SK-N-SH treated with all-trans-retinoic acid at 6 μM for 48 hours (cell line): ENCODE data around the gene HOXC10.

Experiments
- ATAC-seq: fragments of 200-7000 bp; cut with Tn5 transposase; 3 replicates; pipeline ENCODE4 v1.9.1; 2020; ENCODE audit warnings: mild to moderate bottlenecking, moderate library complexity
- ARNTL ChIP-seq: fragments of 450-650 bp; formaldehyde crosslinking; IDR thresholded peaks from 2 replicates; pipeline ENCODE4 v1.5.0; 2020; ENCODE audit warnings: low read depth, mild to moderate bottlenecking, moderate library complexity, borderline replicate concordance
- CREB5 ChIP-seq: fragments of 250-450 bp; sonication (Bioruptor Pico); IDR thresholded peaks from 2 replicates; pipeline ENCODE4 v1.5.1; 2020; ENCODE audit warnings: low read depth, mild to moderate bottlenecking, moderate library complexity
- CSDC2 ChIP-seq: fragments of 250-450 bp; sonication (Bioruptor Pico); IDR thresholded peaks from 2 replicates; pipeline ENCODE4 v1.5.0; 2020; ENCODE audit warnings: mild to moderate bottlenecking, moderate library complexity
- CSRNP3 ChIP-seq: fragments of 250-450 bp; sonication (Bioruptor Pico); IDR thresholded peaks from 2 replicates; pipeline ENCODE4 v1.5.1; 2021; ENCODE audit warnings: mild to moderate bottlenecking, moderate library complexity
- GLIS3 ChIP-seq: fragments of 250-450 bp; sonication (Bioruptor Pico); IDR thresholded peaks from 2 replicates; pipeline ENCODE4 v1.5.0; 2020; ENCODE audit warnings: mild to moderate bottlenecking, moderate library complexity
- OSR1 ChIP-seq: fragments of 250-450 bp; sonication (Bioruptor Pico); IDR thresholded peaks from 2 replicates; pipeline ENCODE4 v1.8.0; 2022; ENCODE audit warnings: moderate library complexity, mild to moderate bottlenecking, inconsistent platforms
- PATZ1 ChIP-seq: fragments of 250-450 bp; sonication (Bioruptor Pico); IDR thresholded peaks from 2 replicates; pipeline ENCODE4 v1.8.0; 2020; ENCODE audit warnings: mild to moderate bottlenecking, moderate library complexity, borderline replicate concordance
- POU6F1 ChIP-seq: fragments of 250-450 bp; sonication (Bioruptor Pico); IDR thresholded peaks from 2 replicates; pipeline ENCODE4 v1.8.0; 2021; ENCODE audit warnings: low read depth, mild to moderate bottlenecking, moderate library complexity, borderline replicate concordance
- PPARA ChIP-seq: fragments of 250-450 bp; sonication (Bioruptor Pico); IDR thresholded peaks from 2 replicates; pipeline ENCODE4 v1.5.0; 2020; ENCODE audit warnings: mild to moderate bottlenecking, borderline replicate concordance
- RARB ChIP-seq: fragments of 250-450 bp; sonication (Bioruptor Pico); IDR thresholded peaks from 2 replicates; pipeline ENCODE4 v1.8.0; 2021; ENCODE audit warnings: mild to moderate bottlenecking, moderate library complexity
- SNAI2 ChIP-seq: fragments of 250-450 bp; sonication (Bioruptor Pico); IDR thresholded peaks from 2 replicates; pipeline ENCODE4 v1.5.0; 2020; ENCODE audit warnings: mild to moderate bottlenecking, moderate library complexity
- TCF4 ChIP-seq: fragments of 250-450 bp; sonication (Bioruptor Pico); IDR thresholded peaks from 2 replicates; pipeline ENCODE4 v1.8.0; 2021; ENCODE audit warnings: mild to moderate bottlenecking, moderate library complexity, borderline replicate concordance
- TOX ChIP-seq: fragments of 250-450 bp; sonication (Bioruptor Pico); IDR thresholded peaks from 2 replicates; pipeline ENCODE4 v1.8.0; 2021; ENCODE audit warnings: mild to moderate bottlenecking, moderate library complexity, borderline replicate concordance
- TSHZ2 ChIP-seq: fragments of 250-450 bp; sonication (Bioruptor Pico); IDR thresholded peaks from 2 replicates; pipeline ENCODE4 v1.5.0; 2020; ENCODE audit warnings: mild to moderate bottlenecking, moderate library complexity
- ZC3H10 ChIP-seq: fragments of 250-450 bp; sonication (Bioruptor Pico); IDR thresholded peaks from 2 replicates; pipeline ENCODE4 v1.5.1; 2021; ENCODE audit warnings: mild to moderate bottlenecking, moderate library complexity
- ZFP30 ChIP-seq: fragments of 450-650 bp; formaldehyde crosslinking; IDR thresholded peaks from 2 replicates; pipeline ENCODE4 v1.5.0; 2022; ENCODE audit warnings: mild to moderate bottlenecking, moderate library complexity
- ZNF70 ChIP-seq: fragments of 450-650 bp; formaldehyde crosslinking; IDR thresholded peaks from 2 replicates; pipeline ENCODE4 v1.5.0; 2020; ENCODE audit warnings: mild to moderate bottlenecking, moderate library complexity

Gene HOXC10

GRCh38 chr12:53976823-53977595 lies 7.9 kb upstream of the HOXC10 start (continued):
- TF ChIP-seq TSHZ2 (CRISPR knock-in tag) (no peak), ZFP30 (CRISPR knock-in tag) (no peak), PPARA (CRISPR knock-in tag) (no peak)

GRCh38 chr12:53977596-53978445 lies 7.1 kb upstream of the HOXC10 start:
- no peak for TF ChIP-seq CSDC2 (CRISPR knock-in tag)
- TF ChIP-seq ZNF70 (CRISPR knock-in tag), result no peak
- no peak for TF ChIP-seq ARNTL
- TF ChIP-seq ZC3H10 (CRISPR knock-in tag), result no peak
- no peak for TF ChIP-seq GLIS3 (CRISPR knock-in tag)
- TF ChIP-seq TOX (CRISPR knock-in tag), result no peak
- no peak for TF ChIP-seq PPARA (CRISPR knock-in tag)
- TF ChIP-seq RARB (CRISPR knock-in tag), result no peak
- TF ChIP-seq TCF4, result no peak
- no peak for TF ChIP-seq PATZ1 (CRISPR knock-in tag)
- no peak for TF ChIP-seq CSRNP3 (CRISPR knock-in tag)
- no peak for TF ChIP-seq OSR1 (CRISPR knock-in tag)
- no peak for TF ChIP-seq POU6F1 (CRISPR knock-in tag)
- TF ChIP-seq TSHZ2 (CRISPR knock-in tag), result no peak
- TF ChIP-seq SNAI2 (CRISPR knock-in tag), result no peak
- TF ChIP-seq CREB5 (CRISPR knock-in tag), result no peak
- TF ChIP-seq, all 23 proteins: peak for 0
- ATAC-seq, result no peak
